ENCODE data around the gene FASTKD1.

DNA sequence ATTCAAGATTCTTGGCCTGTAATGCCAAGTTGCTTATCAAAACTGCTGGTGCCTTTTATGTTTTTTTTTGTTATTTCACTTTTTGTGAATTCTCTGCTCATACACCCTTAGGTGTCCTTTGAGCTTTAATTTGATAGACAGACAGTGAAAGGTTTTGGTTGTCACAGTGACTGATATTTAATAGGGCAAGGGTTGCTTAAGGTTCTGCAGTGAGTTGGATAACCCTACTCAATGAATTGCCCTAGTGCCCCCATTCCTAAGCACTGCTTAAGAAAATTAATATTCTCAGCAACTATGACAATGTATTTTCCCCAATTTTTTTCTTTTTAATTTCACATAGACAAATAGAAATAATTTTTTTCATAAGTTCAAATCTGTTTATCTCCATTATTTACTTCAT is 25.9 kb upstream of the FASTKD1 start:
- no peak for TF ChIP-seq EP300 (IDR thresholded peaks at IDR 0.05; ENCODE audit: borderline replicate concordance in 1 of 2, low read depth in 1 of 2, low read length in 1 of 2)
- TF ChIP-seq, protein P1, sequence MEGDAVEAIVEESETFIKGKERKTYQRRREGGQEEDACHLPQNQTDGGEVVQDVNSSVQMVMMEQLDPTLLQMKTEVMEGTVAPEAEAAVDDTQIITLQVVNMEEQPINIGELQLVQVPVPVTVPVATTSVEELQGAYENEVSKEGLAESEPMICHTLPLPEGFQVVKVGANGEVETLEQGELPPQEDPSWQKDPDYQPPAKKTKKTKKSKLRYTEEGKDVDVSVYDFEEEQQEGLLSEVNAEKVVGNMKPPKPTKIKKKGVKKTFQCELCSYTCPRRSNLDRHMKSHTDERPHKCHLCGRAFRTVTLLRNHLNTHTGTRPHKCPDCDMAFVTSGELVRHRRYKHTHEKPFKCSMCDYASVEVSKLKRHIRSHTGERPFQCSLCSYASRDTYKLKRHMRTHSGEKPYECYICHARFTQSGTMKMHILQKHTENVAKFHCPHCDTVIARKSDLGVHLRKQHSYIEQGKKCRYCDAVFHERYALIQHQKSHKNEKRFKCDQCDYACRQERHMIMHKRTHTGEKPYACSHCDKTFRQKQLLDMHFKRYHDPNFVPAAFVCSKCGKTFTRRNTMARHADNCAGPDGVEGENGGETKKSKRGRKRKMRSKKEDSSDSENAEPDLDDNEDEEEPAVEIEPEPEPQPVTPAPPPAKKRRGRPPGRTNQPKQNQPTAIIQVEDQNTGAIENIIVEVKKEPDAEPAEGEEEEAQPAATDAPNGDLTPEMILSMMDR (IDR thresholded peaks at IDR 0.05) = no peak
- TF ChIP-seq CHD2 (IDR thresholded peaks at IDR 0.05; ENCODE audit: low read length, partially characterized antibody) = no peak

Data from SK-N-SH (cell line).